WTC11 (cell line): ENCODE measurements around the gene SCAF8.

ENCODE experiments used
- ATF3 ChIP-seq: sonication (generic); formaldehyde crosslinking; conservative IDR thresholded peaks from 2 replicates; pipeline ENCODE4 v1.8.1; 2022; ENCODE audit warnings: mild to moderate bottlenecking, missing genetic modification reagents
- CTCF ChIP-seq: fragments of 200-600 bp; IDR thresholded peaks from 2 replicates; pipeline ENCODE4 v1.8.0; 2022; ENCODE audit warnings: antibody characterized with exemption
- KAT7 ChIP-seq: sonication (generic); formaldehyde crosslinking; IDR thresholded peaks from 2 replicates; pipeline ENCODE4 v1.8.1; 2023; ENCODE audit warnings: missing genetic modification reagents, mild to moderate bottlenecking, borderline replicate concordance
- NR3C1 ChIP-seq: sonication (generic); formaldehyde crosslinking; conservative IDR thresholded peaks from 2 replicates; pipeline ENCODE4 v1.8.1; 2023; ENCODE audit warnings: low read depth, mild to moderate bottlenecking, missing genetic modification reagents

- TF ChIP-seq CTCF (no peak), NR3C1 (CRISPR knock-in tag) (no peak), ATF3 (CRISPR knock-in tag) (no peak), KAT7 (CRISPR knock-in tag) (no peak)
Observed at GRCh38 chr6:154796484-154796883, 63.3 kb downstream of the SCAF8 start.
